ENCODE measurements around the gene TMPRSS2. TPM values are rescaled to one million over a fixed set of nuclear protein-coding genes. Genes with fewer than 3 reads are reported as not detected.
A peak's percentile ranks its signal among the peaks of the same experiment; 100 is the strongest.

TMPRSS2 gene
- total RNA-seq, 4 donors from 2014 or later, result 5.1 to 19.2 (median 12.1) TPM

GRCh38 chr21:41529769-41530168, 21.8 kb upstream of the TMPRSS2 start:
- intact Hi-C loops (cut with DNase I; ENCODE audit: low total_unique reads), result no loop called here

GRCh38 chr21:41526478-41527087, 18.6 kb upstream of the TMPRSS2 start:
- TF ChIP-seq CTCF (IDR thresholded peaks at IDR 0.05), result no peak
- no peak for TF ChIP-seq POLR2A (IDR thresholded peaks at IDR 0.05)
- DNase-seq (ENCODE audit: low spot score in 2 of 2), result peak in 1 of 2 donors; percentile 68
- H3K4me3 ChIP-seq (ENCODE audit: low read depth, poor library complexity, severe bottlenecking), result no peak overlapping the region
- WGBS, 2 donors, result 57% methylated on average over 10 of the region's 10 CpGs
- intact Hi-C loops (cut with DNase I; ENCODE audit: low total_unique reads), result no loop called here

More at GRCh38 chr21:41529769-41530168, 21.8 kb upstream of the TMPRSS2 start:
- DNase-seq (ENCODE audit: low spot score in 2 of 2), result peak in 1 of 2 donors; percentile 72
- TF ChIP-seq CTCF (IDR thresholded peaks at IDR 0.05) (no peak), POLR2A (IDR thresholded peaks at IDR 0.05) (no peak)
- H3K4me3 ChIP-seq (ENCODE audit: low read depth, poor library complexity, severe bottlenecking), result no peak overlapping the region
- WGBS, 2 donors, result 73% methylated on average over 9 of the region's 9 CpGs

- TF ChIP-seq POLR2A (IDR thresholded peaks at IDR 0.05) (no peak), CTCF (IDR thresholded peaks at IDR 0.05) (no peak)
- intact Hi-C loops (cut with DNase I; ENCODE audit: low total_unique reads), result no loop called here
- DNase-seq (ENCODE audit: low spot score in 2 of 2), result peak in 1 of 2 donors; percentile 50
- no peak overlapping the region for H3K4me3 ChIP-seq (ENCODE audit: low read depth, poor library complexity, severe bottlenecking)
- WGBS, 2 donors, result 90 to 94% methylated on average over 3 of the region's 3 CpGs
These were observed 15.2 kb upstream of the TMPRSS2 start for GRCh38 chr21:41523175-41523574.

GRCh38 chr21:41521489-41522027, 13.6 kb upstream of the TMPRSS2 start:
- intact Hi-C loops (cut with DNase I; ENCODE audit: low total_unique reads), result no loop called here
- DNase-seq (ENCODE audit: low spot score in 2 of 2), result no peak
- no peak overlapping the region for H3K4me3 ChIP-seq (ENCODE audit: low read depth, poor library complexity, severe bottlenecking)
- 81 to 83% methylated on average over 4 of the region's 4 CpGs for WGBS, 2 donors
- TF ChIP-seq CTCF (IDR thresholded peaks at IDR 0.05), result no peak

- peak in 1 of 2 donors; percentile 29 for DNase-seq (ENCODE audit: low spot score in 2 of 2)
- intact Hi-C loops (cut with DNase I; ENCODE audit: low total_unique reads), result no loop called here
- no peak overlapping the region for H3K4me3 ChIP-seq (ENCODE audit: low read depth, poor library complexity, severe bottlenecking)
- WGBS, 2 donors, result 64 to 69% methylated on average over 5 of the region's 5 CpGs
- TF ChIP-seq CTCF (IDR thresholded peaks at IDR 0.05) (no peak), POLR2A (IDR thresholded peaks at IDR 0.05) (no peak)
These were observed 12.8 kb upstream of the TMPRSS2 start for GRCh38 chr21:41520560-41521442.

Data from lower leg skin (tissue), 4 donors.